Measurements from ENCODE around the gene CRTC2.
"Not testable (repeated sequence)": the region's sequence is repeated elsewhere in the genome, so short reads cannot be mapped to it uniquely, and the experiment has no call there.

CRTC2 gene, protein sequence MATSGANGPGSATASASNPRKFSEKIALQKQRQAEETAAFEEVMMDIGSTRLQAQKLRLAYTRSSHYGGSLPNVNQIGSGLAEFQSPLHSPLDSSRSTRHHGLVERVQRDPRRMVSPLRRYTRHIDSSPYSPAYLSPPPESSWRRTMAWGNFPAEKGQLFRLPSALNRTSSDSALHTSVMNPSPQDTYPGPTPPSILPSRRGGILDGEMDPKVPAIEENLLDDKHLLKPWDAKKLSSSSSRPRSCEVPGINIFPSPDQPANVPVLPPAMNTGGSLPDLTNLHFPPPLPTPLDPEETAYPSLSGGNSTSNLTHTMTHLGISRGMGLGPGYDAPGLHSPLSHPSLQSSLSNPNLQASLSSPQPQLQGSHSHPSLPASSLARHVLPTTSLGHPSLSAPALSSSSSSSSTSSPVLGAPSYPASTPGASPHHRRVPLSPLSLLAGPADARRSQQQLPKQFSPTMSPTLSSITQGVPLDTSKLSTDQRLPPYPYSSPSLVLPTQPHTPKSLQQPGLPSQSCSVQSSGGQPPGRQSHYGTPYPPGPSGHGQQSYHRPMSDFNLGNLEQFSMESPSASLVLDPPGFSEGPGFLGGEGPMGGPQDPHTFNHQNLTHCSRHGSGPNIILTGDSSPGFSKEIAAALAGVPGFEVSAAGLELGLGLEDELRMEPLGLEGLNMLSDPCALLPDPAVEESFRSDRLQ

GRCh38 chr1:153958111-153958960 is at the start of gene CRTC2:
TSS of gene CRTC2 (minus strand) at chr1:153958612. CDS start at chr1:153958497, 115 bp downstream.
- in situ Hi-C loops (cut with HindIII; ENCODE audit: low sequenced_read_pairs): no loop called here

GRCh38 chr1:154006136-154006535 is 47.7 kb upstream of the CRTC2 start:
- in situ Hi-C loops (cut with HindIII; ENCODE audit: low sequenced_read_pairs): no loop called here

DNA sequence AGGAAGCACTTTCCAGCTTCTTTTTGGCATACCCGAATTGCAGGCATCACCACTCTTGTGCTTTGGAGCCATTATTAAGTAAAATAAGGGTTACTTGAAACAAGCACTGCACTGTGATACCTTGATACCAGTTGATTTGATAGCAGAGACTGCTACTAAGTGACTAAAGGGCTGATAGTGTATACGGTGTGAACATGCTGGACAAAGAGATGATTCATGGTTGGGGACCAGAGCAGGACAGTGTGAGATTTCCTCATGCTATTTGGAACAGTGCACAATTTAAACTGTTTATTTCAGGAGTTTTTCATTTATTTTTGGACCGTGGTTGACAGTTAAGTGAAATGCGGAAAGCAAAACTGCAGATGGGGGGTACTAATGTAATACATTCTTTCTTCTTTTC is 42.0 kb upstream of the CRTC2 start:
- in situ Hi-C loops (cut with HindIII; ENCODE audit: low sequenced_read_pairs): no loop called here

DNA sequence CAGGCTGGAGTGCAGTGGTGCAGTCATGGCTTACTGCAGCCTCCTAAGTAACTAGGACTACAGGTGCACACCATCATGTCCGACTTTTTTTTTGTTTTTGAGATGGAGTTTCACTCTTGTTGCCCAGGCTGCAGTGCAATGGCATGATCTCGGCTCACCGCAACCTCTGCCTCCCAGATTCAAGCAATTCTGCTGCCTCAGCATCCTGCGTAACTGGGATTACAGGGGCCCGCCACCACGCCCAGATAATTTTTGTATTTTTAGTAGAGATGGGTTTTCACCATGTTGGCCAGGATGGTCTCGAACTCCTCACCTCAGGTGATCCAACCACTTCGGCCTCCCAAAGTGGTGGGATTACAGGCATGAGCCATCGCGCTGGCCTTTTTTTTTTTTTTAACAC is 38.5 kb upstream of the CRTC2 start:
- in situ Hi-C loops (cut with HindIII; ENCODE audit: low sequenced_read_pairs): not testable (repeated sequence)

GRCh38 chr1:153995640-153996039 is 37.2 kb upstream of the CRTC2 start:
- in situ Hi-C loops (cut with HindIII; ENCODE audit: low sequenced_read_pairs): no loop called here

GRCh38 chr1:153995202-153995601 is 36.8 kb upstream of the CRTC2 start:
- in situ Hi-C loops (cut with HindIII; ENCODE audit: low sequenced_read_pairs): no loop called here

- in situ Hi-C loops (cut with HindIII; ENCODE audit: low sequenced_read_pairs): no loop called here
Observed at GRCh38 chr1:153991806-153992205, 33.4 kb upstream of the CRTC2 start.

DNA sequence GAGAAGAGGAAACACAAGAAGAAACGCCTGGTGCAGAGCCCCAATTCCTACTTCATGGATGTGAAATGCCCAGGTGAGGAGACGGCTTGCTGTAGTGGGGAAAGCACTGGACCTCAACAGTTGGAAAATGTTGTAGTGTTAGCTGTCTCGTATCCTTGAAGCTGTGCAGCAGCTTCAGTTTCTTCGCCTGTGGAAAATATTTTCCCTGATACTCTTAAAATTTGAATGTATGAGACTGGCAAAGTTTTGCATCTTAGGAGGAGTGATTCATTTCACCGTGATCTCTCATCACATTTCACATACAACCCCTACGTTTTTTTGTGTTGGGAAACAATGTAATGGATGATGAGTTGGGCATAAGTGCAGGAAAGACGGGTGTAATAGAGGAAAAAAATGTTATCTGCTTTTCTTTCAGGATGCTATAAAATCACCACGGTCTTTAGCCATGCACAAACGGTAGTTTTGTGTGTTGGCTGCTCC is 32.8 kb upstream of the CRTC2 start:
- in situ Hi-C loops (cut with HindIII; ENCODE audit: low sequenced_read_pairs): no loop called here

- in situ Hi-C loops (cut with HindIII; ENCODE audit: low sequenced_read_pairs): no loop called here
Observed at GRCh38 chr1:153990468-153991150, 32.2 kb upstream of the CRTC2 start, which contains the start of gene RPS27. TSS of gene RPS27 (plus strand) at chr1:153990762. CDS start at chr1:153990797, 35 bp downstream.

- in situ Hi-C loops (cut with HindIII; ENCODE audit: low sequenced_read_pairs): no loop called here
Observed at GRCh38 chr1:153987621-153988020, 29.2 kb upstream of the CRTC2 start.

GRCh38 chr1:153985941-153986761 is 27.7 kb upstream of the CRTC2 start, which contains the start of gene RAB13:
TSS of gene RAB13 (minus strand) at chr1:153986339. CDS start at chr1:153986236, 103 bp downstream.
- in situ Hi-C loops (cut with HindIII; ENCODE audit: low sequenced_read_pairs): no loop called here

DNA sequence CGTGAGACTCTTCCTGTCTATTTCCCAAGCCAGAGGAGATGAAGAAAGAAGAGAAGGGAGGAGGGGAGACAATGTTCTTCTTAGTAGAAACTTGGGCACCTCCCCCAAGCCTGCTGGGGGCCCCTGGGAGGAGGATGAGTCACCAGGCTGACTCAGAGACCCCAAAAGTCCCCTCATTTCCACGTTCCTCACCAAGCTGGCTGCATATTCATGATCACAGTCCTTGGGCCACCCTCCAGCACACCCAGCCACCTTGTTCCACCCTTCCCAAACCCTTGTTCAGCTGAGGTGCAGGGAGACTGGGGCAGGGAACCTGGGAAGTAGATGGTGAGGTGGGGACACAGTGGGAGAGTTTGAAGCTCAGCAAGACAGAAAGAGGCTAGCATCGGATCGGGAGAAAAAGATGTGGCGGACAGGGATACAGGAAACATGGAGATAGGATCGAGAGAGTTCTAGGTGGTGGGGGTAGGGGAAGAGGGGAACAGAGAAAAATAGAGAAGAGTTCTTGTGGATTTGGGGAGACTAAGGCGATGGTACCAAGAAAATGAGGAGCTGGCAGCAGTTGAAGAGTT is 27.0 kb upstream of the CRTC2 start:
- in situ Hi-C loops (cut with HindIII; ENCODE audit: low sequenced_read_pairs): no loop called here

DNA sequence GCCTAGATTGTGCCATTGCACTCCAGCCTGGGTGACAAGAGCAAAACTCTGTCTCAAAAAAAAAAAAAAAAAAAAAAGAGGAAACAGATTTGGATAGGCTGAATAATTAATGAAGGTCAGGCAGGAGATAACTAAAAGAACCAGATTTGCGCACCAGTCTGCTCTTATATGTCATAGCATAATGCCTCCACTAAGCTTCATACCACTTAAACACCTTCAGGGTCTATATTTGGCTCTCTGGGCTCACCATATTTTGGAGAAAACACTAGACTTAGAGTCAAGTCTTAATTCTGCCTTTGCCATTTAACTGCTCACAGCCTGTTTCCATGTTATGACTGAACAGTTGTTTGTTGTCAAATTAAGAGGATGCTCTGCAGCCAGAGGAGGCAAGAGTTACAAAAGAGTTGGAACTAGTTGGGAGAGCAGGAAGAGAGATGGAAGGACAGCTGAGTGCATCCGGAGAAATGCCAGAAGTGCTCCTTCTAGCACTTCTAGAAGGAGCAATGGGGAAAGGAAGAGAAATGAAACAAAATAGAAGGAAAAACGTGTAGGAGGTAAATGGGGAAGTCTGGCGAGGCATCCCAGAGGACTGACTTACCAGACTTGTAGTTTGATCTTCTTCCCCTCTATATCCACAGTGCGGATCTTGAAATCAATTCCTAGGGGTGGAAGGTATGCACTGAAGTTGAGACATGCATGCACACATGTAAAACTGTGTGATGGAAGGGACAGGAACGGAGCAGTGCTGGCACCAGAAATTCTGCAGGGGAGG is 25.9 kb upstream of the CRTC2 start:
- in situ Hi-C loops (cut with HindIII; ENCODE audit: low sequenced_read_pairs): no loop called here

- in situ Hi-C loops (cut with HindIII; ENCODE audit: low sequenced_read_pairs): not testable (repeated sequence)
Observed at GRCh38 chr1:153981735-153982134, 23.3 kb upstream of the CRTC2 start.

GRCh38 chr1:153979091-153979490 is 20.7 kb upstream of the CRTC2 start:
- in situ Hi-C loops (cut with HindIII; ENCODE audit: low sequenced_read_pairs): not testable (repeated sequence)

GRCh38 chr1:153978274-153978909 is 20.0 kb upstream of the CRTC2 start:
- in situ Hi-C loops (cut with HindIII; ENCODE audit: low sequenced_read_pairs): no loop called here

DNA sequence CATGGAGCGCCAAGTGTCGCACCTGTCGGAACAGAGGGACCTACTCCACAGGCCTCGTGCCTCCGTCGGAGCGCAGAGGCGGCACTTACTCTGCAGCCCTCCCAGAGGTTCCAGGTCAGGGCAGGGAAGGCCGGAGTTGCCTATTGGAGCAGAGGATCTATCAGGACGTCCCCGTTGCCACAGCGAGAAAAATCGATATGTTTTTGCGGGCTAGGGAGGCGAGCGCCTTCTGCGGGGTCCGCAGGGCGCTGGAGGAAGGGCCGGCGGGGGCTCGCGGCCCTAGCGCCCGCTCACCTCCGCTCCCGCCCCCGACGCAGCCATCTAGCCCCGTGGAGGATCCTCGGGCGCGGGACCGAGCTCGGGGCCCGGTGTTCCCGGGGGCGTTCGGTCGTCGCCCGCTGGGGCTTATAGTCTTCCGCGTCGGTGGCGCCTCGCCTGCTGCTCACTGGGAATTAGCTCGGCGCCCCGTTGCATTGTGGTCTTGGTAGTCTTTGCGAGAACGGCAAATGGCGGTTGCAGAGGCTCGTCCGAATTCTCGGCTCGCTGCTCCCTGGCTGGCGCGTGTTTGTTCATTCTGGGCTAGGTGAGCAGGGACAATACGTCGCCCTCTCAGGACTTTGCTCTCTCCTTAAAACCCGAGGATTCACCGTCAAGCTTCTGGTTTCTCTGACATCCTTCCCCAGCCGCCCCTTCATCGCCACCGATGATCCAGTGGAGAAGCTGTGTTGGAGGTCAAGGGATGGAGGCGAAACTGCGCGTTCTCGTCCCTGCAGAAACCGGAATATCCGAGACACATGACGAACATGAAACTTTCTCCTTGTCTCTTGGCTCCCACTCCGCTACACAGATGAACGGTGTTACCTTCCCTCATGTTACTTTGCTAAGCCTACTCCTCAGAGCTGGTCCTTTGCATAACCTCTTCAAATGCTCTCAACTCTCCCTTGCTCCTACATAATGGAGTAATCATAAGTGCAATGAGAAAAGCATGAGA is 19.1 kb upstream of the CRTC2 start, which contains the start of gene JTB:
Gene JTB, minus strand, starts transcription at position 425 of the 991 bp plus-strand sequence. Its CDS starts 422 bp downstream, at position 3.
- in situ Hi-C loops (cut with HindIII; ENCODE audit: low sequenced_read_pairs): no loop called here

All from endothelial cell of hepatic sinusoid (primary cell).